ENCODE results near the gene BPI.

GRCh38 chr20:38299963-38300362 is 4.0 kb upstream of the BPI start:
- no peak for TF ChIP-seq CTCF (IDR thresholded peaks at IDR 0.05; ENCODE audit: low read length)
- TF ChIP-seq EZH2 (IDR thresholded peaks at IDR 0.05; ENCODE audit: borderline replicate concordance, low read length) = no peak
